Epidermal melanocyte (primary cell): ENCODE results near the gene TRAPPC14.
A peak's percentile ranks its signal among the peaks of the same experiment; 100 is the strongest.
"Not testable (repeated sequence)": the region's sequence is repeated elsewhere in the genome, so short reads cannot be mapped to it uniquely, and the experiment has no call there.

ENCODE experiments used
- DNase-seq: peaks from one replicate; pipeline ENCODE4 v3.0.0; 2011; ENCODE audit warnings: low spot score; ENCODE audit not compliant: insufficient read length

Gene TRAPPC14

DNA sequence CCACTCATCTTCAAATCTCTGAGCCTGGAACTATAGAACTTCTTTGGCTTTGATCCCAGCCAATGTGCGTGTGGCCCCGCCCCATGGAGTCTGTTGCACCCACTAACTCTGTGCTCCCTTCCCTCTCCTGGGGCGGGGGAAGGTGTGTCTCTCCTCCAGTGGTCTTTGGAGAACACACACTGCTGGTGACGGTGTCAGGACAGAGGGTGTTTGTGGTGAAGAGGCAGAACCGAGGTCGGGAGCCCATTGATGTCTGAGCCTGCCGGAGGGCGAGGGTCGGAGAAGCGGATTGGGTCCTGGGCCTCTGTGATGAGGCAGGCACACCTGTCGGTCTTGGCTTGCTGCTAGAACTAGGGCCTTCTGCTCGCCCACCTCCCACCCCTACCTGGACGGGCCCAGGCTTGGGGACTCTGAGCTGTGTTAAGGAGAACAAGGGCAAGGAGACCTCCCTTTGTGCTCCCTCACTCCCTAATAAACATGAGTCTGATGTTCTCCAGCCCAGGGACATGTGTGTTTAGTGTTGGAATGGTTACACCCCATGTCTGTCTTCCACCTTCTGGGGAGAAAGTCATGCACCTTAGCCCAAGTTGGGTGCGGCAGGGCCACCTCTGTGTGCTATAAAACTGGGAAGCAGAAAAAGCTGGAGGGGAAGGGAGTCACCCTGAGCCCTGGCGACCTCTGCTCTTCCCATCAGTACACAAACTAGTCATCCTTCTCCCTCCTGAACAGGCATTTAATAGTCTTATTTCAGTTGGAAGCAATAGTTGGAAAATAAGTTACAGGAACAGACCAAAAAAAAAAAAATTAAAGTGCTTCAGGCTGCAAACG is 4.6 kb downstream of the TRAPPC14 start:
- DNase-seq = no peak

GRCh38 chr7:100152937-100153666 is 5.4 kb downstream of the TRAPPC14 start:
- DNase-seq = no peak

DNA sequence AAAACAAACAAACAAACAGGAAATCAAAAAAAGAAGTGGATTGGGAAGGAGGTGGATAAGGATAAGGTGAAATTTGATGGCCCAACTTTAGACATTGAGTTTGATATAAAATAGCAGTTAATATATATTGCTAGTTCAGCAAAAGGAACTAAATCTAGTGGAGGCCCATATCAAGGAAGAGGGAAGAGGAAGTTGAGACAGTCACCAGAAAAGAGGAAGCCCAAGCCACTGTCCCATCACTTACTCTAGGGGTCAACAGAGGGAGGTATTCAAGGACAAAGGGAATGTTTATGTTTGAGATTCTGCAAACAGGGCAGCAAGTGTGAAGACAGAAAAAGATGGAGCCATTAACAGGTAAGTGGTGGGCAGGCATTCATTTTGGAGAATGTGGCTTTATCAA is 6.1 kb downstream of the TRAPPC14 start:
- no peak for DNase-seq

- DNase-seq = peak; percentile 97
These were observed 9.8 kb downstream of the TRAPPC14 start, which contains the start of gene LAMTOR4 for GRCh38 chr7:100148559-100149328. TSS of gene LAMTOR4 (plus strand) at chr7:100148918. CDS start at chr7:100148973, 55 bp downstream.

DNA sequence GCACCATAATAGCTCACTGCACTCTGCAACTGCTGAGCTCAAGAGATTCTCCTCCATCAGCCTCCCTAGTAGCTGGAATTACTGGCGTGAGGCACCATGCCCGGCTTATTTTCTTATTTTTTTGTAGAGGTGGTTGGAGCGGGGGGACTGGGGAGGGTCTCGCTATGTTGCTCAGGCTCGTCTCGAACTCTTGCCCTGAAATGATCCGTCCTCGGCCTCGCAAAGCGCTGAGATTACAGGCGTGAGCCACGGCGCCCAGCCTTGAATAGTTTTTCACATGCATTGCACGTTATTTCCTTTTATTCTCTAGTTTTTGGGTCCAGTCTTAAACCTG is 10.3 kb downstream of the TRAPPC14 start:
- DNase-seq = no peak

- no peak for DNase-seq
These were observed 11.2 kb downstream of the TRAPPC14 start for GRCh38 chr7:100147278-100147677.

- not testable (repeated sequence) for DNase-seq
These were observed 12.2 kb downstream of the TRAPPC14 start for GRCh38 chr7:100146350-100146749.

- no peak for DNase-seq
These were observed 16.1 kb downstream of the TRAPPC14 start for GRCh38 chr7:100142461-100142860.

GRCh38 chr7:100141555-100141949 is 17.0 kb downstream of the TRAPPC14 start:
- no peak for DNase-seq

DNA sequence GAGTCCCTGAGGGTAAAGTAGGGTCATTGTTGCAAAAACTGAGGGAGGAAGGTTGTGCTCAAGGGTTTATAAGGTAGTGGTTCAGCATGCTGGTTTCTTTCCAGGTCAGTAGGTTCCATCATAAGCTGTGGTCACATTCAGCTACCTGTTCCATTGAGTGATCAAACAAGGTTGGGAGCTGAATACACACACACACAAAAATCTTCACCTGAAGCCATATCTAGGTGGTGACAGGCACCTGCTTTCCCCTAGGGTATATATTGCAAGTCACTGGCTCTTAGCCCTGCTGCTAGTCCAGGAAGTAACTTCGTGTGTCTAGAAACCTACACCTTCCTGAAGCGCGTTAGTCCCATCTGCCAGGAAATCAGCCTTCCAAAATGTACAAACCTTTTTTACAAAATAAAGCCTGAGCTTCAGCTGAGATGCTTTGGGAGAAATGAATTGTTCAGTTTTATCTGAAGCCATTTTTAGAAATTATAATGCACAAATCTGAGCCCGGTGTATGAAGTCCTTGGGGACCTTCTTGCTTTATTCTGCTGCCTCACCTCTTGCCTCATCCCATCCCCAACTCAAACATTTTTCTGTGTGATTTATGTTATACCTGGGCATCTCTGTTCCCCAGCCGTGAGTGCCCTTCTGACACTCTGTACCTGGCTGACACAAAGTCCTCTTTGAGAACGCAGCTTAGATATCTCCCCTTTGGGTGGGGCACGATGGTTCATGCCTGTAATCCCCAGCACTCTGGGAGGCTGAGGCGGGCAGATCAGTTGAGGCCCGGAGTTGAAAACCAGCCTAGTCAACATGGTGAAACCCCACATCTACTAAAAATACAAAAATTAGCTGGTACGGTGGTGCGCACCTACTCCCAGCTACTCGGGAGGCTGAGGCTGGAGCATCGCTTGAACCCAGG is 20.4 kb downstream of the TRAPPC14 start:
- DNase-seq = no peak

DNA sequence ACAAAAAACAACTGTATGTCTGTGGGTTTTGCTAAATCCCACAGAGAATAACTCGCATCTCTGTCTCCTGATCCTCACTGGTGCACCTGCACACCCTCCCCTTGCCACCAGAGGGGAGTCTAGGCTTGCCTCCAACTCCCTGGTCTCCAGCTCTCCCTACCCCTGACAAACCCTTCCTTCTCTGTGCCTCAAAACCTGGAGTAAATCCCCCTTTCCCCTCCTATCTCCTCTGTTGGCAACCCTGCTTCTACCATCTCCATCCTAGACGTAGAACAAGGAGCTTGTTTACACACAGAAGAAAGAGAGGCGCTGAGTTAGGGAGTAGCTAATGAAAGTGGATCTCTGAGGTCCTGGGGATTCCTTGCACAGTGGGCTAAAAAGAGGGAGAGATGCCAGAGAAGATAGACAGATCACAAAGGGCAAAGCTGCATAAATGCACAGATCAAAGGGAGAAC is 25.8 kb downstream of the TRAPPC14 start:
- DNase-seq = peak; percentile 71

DNA sequence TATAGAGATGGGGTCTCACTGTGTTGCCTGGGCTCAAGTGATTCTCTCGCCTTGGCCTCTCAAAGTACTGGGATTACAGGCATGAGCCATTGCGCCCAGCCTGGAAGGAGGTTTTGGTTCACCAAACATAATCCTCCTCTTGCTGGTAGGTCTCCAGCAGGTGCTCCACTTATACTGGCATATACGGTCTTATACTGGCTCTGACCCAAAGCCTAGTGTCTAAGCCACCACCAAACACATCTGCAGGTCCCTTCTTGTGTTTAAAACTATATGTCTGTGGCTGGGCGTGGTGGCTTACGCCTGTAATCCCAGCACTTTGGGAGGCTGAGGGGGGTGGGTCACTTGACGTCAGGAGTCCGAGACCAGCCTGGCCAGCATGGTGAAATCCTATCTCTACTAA is 26.4 kb downstream of the TRAPPC14 start:
- DNase-seq = no peak

- DNase-seq = peak; percentile 65
These were observed 27.7 kb downstream of the TRAPPC14 start for GRCh38 chr7:100130608-100131453.

GRCh38 chr7:100130220-100130607 is 28.3 kb downstream of the TRAPPC14 start:
- not testable (repeated sequence) for DNase-seq

DNA sequence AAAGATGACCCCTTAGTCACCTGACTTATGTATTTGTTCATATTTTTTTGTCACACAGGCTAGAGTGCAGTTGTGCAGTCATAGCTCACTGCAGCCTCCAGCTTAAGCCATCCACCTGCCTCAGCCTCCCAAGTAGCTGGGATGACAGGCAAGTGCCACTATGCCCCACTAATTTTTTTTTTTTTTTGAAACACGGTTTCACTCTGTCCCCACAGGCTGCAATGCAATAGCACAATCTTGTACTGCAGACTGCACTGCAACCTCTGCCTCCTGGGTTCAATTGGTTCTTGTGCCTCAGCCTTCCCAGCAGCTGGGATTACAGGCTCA is 29.9 kb downstream of the TRAPPC14 start:
- no peak for DNase-seq

DNA sequence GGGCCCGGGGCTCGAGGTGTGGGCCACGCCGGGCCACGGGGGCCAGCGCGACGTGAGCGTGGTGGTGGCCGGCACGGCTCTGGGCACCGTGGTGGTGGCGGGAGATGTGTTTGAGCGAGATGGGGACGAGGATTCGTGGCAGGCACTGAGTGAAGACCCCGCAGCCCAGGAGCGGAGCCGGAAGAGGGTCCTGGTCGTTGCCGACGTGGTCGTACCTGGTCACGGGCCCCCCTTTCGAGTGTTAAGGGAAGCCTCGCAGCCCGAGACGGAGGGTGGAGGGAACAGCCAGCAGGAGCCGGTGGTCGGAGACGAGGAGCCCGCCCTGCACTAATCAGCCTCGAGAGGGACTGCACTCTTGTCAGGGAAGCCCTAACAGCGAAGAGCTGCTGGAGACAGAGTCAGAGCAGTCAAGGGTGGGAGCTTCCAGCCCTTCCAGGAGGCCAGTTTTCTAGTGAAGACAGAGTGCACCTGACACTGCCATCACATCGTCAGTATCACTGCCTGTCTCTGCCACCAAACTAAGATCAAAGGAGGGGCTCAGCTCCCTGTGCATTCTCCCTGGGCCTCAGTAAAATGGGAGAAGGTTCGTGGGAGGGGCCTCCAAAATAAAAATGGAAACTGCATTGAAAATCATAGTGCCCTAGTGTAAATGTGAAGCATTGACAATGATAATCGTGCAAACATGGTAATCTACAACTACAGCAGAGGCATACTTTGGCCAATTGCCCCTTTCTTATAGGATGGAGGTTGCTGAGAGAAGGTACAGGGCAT is 30.5 kb downstream of the TRAPPC14 start:
- DNase-seq = no peak

- peak; percentile 88 for DNase-seq
These were observed 31.3 kb downstream of the TRAPPC14 start, which contains the start of gene MBLAC1 for GRCh38 chr7:100126931-100127865. TSS of gene MBLAC1 (plus strand) at chr7:100126967. CDS start at chr7:100127396, 429 bp downstream.
